K562 (cell line): ENCODE data around the gene COL4A2. TPM values are rescaled to one million over a fixed set of nuclear protein-coding genes. Genes with fewer than 3 reads are reported as not detected.

Experiments
- ATAC-seq: fragments of 200-7000 bp; cut with Tn5 transposase; 3 replicates; pipeline ENCODE4 v1.9.1; 2020; ENCODE audit warnings: moderate library complexity
- BruUV-seq: library from RNA; stranded (reverse); fragments of 400-500 nt; replicated peaks from 2 replicates; lab custom pipeline; 2021; lab: Mats Ljungman, UMichigan
- CTCF ChIA-PET: fragments of 300-600 bp; formaldehyde crosslinking; extraction: SDS; loops from one replicate; lab custom pipeline; 2021; ENCODE audit warnings: low intra/inter-chr PET ratio; lab: Yijun Ruan, JAX
- POLR2A ChIA-PET: fragments of 300-600, 350-650 bp; sonication (Branson Sonifier 250); formaldehyde crosslinking; extraction: SDS; loops from one replicate; lab custom pipeline; 2021; ENCODE audit warnings: antibody characterized with exemption, inconsistent platforms; lab: Yijun Ruan, JAX
- DNase-seq, 4 experiments: peaks; one replicate each; pipeline versions ENCODE4 v3.0.0 to v3.0.0-alpha.2; 2011 to 2018; ENCODE audit warnings: low spot score in 3 of 4, mixed read lengths in 3 of 4; ENCODE audit errors: extremely low read depth in 1 of 4
- FAIRE-seq: peaks from 2 replicates; lab custom pipeline; 2011; peaks lifted over from hg19 to GRCh38; lab: Jason Lieb, UNC
- H2AFZ ChIP-seq: 2 replicates; pipeline ENCODE4 v1.6.0; 2011; ENCODE audit warnings: low read depth, low read length, control low read depth, inconsistent platforms
- H3K27ac ChIP-seq: fragments of 200-600 bp; 3 replicates; pipeline ENCODE4 v1.8.0; 2011; ENCODE audit warnings: low read depth, mild to moderate bottlenecking, control low read depth, inconsistent platforms, low read length, moderate library complexity, mixed read lengths; ENCODE audit errors: extremely low read depth
- H3K27me3 ChIP-seq, 2 experiments: fragments of 300-600 bp in 1 of 2; 2 replicates in 1 of 2; 3 replicates in 1 of 2; pipeline versions ENCODE4 v1.6.0 to v1.8.0; 2011; ENCODE audit warnings: inconsistent platforms in 2 of 2, low read length in 2 of 2, mild to moderate bottlenecking in 1 of 2, mixed read lengths in 1 of 2, moderate library complexity in 1 of 2; ENCODE audit not compliant: control insufficient read depth in 2 of 2, insufficient read depth in 2 of 2
- H3K36me3 ChIP-seq: fragments of 300-600 bp; 3 replicates; pipeline ENCODE4 v1.8.0; 2011; ENCODE audit warnings: mild to moderate bottlenecking, low read length, inconsistent platforms; ENCODE audit not compliant: control insufficient read depth, insufficient read depth
- H3K4me1 ChIP-seq, 2 experiments: fragments of 200-600 bp in 1 of 2; replicated peaks in 1 of 2; 2 replicates in 1 of 2; 3 replicates in 1 of 2; pipeline versions ENCODE4 v1.5.1 to v1.8.0; 2011; ENCODE audit warnings: inconsistent platforms in 2 of 2, low read length in 2 of 2, mild to moderate bottlenecking in 1 of 2, mixed read lengths in 1 of 2, moderate library complexity in 1 of 2; ENCODE audit not compliant: control insufficient read depth in 2 of 2, insufficient read depth in 2 of 2
- H3K4me2 ChIP-seq: 2 replicates; pipeline ENCODE4 v1.6.1; 2011; ENCODE audit warnings: low read length, control low read depth, inconsistent platforms, mixed read lengths; ENCODE audit not compliant: insufficient read depth
- H3K4me3 ChIP-seq: fragments of 200-600 bp; sonication (generic), shearing (Covaris generic); 2 replicates; pipeline ENCODE4 v1.5.1; 2016; ENCODE audit warnings: control low read depth, inconsistent platforms
- H3K79me2 ChIP-seq: fragments of 200-600 bp; 3 replicates; pipeline ENCODE4 v1.8.0; 2011; ENCODE audit warnings: low read length, inconsistent platforms; ENCODE audit not compliant: control insufficient read depth, insufficient read depth
- H3K9ac ChIP-seq, 2 experiments: 2 replicates each; pipeline versions ENCODE4 v1.6.0 to v1.6.1; 2011; ENCODE audit warnings: low read depth in 2 of 2, low read length in 2 of 2, control low read depth in 1 of 2, inconsistent platforms in 1 of 2, mild to moderate bottlenecking in 1 of 2, mixed read lengths in 1 of 2; ENCODE audit not compliant: insufficient read depth in 1 of 2
- H3K9me1 ChIP-seq: one replicate; pipeline ENCODE4 v1.6.0; 2011; ENCODE audit warnings: inconsistent platforms, mild to moderate bottlenecking, low read length, moderate library complexity; ENCODE audit not compliant: control insufficient read depth, insufficient read depth
- H3K9me3 ChIP-seq: replicated peaks from 2 replicates; pipeline ENCODE4 v1.5.1; 2011; ENCODE audit warnings: low read depth, low read length, inconsistent platforms; ENCODE audit not compliant: control insufficient read depth, insufficient read depth
- H4K20me1 ChIP-seq: replicated peaks from 2 replicates; pipeline ENCODE4 v1.6.1; 2011; ENCODE audit warnings: low read length, inconsistent platforms, mixed read lengths; ENCODE audit not compliant: control insufficient read depth, insufficient read depth
- THAP7 ChIP-seq: fragments of 250-450 bp; sonication (Bioruptor Pico); IDR thresholded peaks from 2 replicates; pipeline ENCODE4 v1.5.0; 2021
- ZNF512 ChIP-seq: IDR thresholded peaks from 2 replicates; pipeline ENCODE4 v1.6.1; 2016; ENCODE audit warnings: missing genetic modification characterization, missing compliant biosample characterization
- ZNF584 ChIP-seq: fragments of 200-800 bp; sonication (Bioruptor generic); IDR thresholded peaks from 2 replicates; pipeline ENCODE4 v1.6.1; 2016; ENCODE audit warnings: low read depth, mild to moderate bottlenecking, missing genetic modification characterization, missing compliant biosample characterization
- WGBS: fragments of 100-300 bp; shearing (Covaris generic); methylation state at CpG from one replicate; pipeline ENCODE4 v1.1.6; 2016; ENCODE audit warnings: low coverage, mixed read lengths; ENCODE audit not compliant: insufficient coverage; ENCODE audit errors: missing lambda C conversion rate; 5-methylcytosine and 5-hydroxymethylcytosine counted together
- in situ Hi-C: fragments of 300-500 bp; cut with MboI; formaldehyde crosslinking; loops from 4 replicates; pipeline ENCODE4 v1.15.0; 2018; ENCODE audit warnings: inconsistent platforms, mixed read lengths
- intact Hi-C: fragments of 100-400 bp; cut with micrococcal nuclease; formaldehyde crosslinking; loops from 2 replicates; pipeline ENCODE4 v1.14.2; 2022
- polyA plus RNA-seq, 8 experiments: library from polyadenylated mRNA; depleted of rRNA in 4 of 8; stranded (reverse) in 5 of 8; unstranded in 3 of 8; fragments of >200 nt; fragmentation: Nextera tagmentation in 2 of 8; fragmentation: Illumina TruSeq in 1 of 8; extraction: Ambion mirVana in 2 of 8; extraction: Trizol in 1 of 8; gene quantifications; 2 replicates each; pipeline versions ENCODE4 v1.2.1 to v1.2.3, GENCODE V29; 2011 to 2014; ENCODE audit warnings: inconsistent platforms in 1 of 8, missing spikeins in 1 of 8
- total RNA-seq, 7 experiments: library from RNA; depleted of rRNA in 6 of 7; stranded (reverse); fragments of >200 nt in 6 of 7; fragmentation: Illumina TruSeq in 2 of 7; extraction: Trizol in 2 of 7; gene quantifications; 2 replicates each; pipeline versions ENCODE4 v1.2.1 to v1.2.3, GENCODE V29; 2011 to 2021; ENCODE audit warnings: low replicate concordance in 1 of 7

COL4A2 gene
- total and polyA plus RNA-seq, 9 of the 15 experiments (the other 6 are each of a cell fraction or from before 2014, with no cell fraction given), result 0.13 to 15.2 (median 8.1) TPM

- Histone ChIP-seq H3K9me3 (no peaks in the 10 kb centered on the region), H3K36me3 (no peaks in the 10 kb centered on the region), H3K4me2 (no peak overlapping the region), H3K27me3 (no peaks in the 10 kb centered on the region), H2AFZ (no peak overlapping the region), H3K9me1 (no peaks in the 10 kb centered on the region), H4K20me1 (no peaks in the 10 kb centered on the region), H3K4me3 (no peak overlapping the region), H3K27ac (no peak overlapping the region), H3K9ac (no peak overlapping the region), H3K79me2 (no peaks in the 10 kb centered on the region; the same call in 2 of the 3 replicates), H3K4me1 (peaks cover 7 to 27% of the 10 kb centered on the region in 2 experiments; a peak in 4 of 5 replicates)
- TF ChIP-seq ZNF584 (CRISPR knock-in tag) (no peak), THAP7 (CRISPR knock-in tag) (no peak), ZNF512 (no peak)
- BruUV-seq, result no TSS peak
- POLR2A ChIA-PET, result no interaction called here
- intact Hi-C loops, result loop anchor here (5.0 kb wide), 1 partner anchor 72 kb away; no protein-coding TSS in a partner anchor
- CTCF ChIA-PET, result no interaction called here
- FAIRE-seq (no peak), DNase-seq (no peak), ATAC-seq (no peak)
- in situ Hi-C loops, result no loop called here
- 63% methylated on average over 12 of the region's 23 CpGs for WGBS
Measured at GRCh38 chr13:110529522-110530311, 222.6 kb downstream of the COL4A2 start.
